Measurements from ENCODE around the gene TP63.

TP63 gene

DNA sequence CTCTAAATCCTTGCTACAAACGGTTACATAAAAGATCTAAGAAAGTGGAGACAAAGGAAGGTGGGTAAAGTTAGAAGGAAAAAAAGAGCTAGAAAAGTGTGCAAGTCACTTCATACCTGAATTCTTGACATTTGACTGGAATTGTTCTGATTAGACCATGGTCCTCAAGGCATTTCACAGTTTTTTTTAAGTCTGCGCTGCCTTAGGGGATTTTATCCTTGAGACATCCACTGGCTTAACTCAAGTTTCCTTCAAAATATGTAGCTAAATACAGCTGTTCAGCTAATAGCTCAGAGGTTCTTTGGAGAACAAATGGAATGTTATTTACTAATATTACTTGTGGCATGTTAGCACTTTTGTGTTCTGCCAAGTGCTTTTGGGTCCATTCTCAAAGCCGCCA lies 236.9 kb downstream of the TP63 start:
- DNase-seq (ENCODE audit: low read depth) = no peak

DNA sequence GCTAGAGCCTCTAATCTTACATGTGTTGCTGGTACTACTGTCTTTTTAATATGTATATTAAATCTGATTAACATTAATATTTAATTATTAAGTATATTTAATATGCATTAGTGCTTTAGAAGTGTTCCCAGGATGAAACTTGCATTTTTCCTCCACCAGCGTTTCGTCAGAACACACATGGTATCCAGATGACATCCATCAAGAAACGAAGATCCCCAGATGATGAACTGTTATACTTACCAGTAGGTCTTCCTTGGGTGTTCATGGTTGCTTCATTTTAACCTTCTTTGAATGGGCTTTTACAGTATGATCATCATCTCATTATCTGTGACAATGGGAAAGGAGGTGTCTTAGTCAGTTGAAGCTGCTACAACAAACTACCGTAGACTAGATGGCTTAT lies 238.0 kb downstream of the TP63 start:
- DNase-seq (ENCODE audit: low read depth) = no peak

DNA sequence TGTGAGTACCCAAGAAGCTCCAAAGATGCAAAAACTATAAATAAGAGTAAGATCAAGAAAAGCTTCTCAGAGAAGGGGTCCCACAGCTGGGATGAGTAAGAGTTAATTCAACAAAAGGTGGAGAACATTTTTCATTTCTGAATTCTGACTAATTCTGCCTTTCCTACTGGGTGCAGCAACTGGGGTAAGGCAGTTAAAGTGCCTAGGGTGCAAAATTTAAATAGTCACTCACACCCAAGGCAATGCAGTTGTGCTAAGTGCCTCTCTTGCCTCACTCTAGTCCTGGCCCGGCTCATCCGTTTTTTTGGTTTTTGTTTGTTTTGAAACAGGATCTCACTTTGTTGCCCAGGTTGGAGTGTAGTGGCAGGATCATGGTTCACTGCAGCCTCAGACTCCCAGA lies 240.2 kb downstream of the TP63 start:
- DNase-seq (ENCODE audit: low read depth) = no peak

DNA sequence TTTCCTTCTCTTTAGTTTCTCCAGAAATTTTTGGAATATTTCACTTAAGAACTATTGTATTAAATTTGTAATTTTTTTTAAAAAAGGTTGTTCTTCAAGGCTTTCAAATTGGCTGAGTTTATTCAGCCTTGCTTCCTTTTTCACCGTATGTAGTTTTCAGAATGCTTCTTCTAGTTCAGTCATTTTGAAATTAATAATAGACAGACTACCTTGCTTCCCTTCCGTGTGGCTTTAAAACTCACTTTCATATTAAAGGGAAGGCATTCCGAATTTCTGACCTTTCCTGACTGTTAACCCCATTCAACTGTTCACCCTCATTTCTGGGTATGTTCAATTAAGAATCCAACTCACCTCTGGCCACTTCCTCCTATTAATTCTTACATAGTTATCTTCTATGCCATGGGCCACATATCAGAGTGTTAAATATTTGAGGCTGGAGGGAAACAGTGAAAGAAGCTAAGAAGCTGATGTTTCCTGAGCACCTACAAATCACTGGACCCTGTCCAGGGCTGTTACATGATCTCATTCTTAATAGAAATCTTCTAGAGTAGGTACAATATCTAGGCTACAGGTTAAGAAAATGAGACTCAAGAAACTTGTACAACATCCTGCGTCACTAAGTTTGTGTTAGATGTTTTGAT lies 252.0 kb downstream of the TP63 start:
- no peak for DNase-seq (ENCODE audit: low read depth)

DNA sequence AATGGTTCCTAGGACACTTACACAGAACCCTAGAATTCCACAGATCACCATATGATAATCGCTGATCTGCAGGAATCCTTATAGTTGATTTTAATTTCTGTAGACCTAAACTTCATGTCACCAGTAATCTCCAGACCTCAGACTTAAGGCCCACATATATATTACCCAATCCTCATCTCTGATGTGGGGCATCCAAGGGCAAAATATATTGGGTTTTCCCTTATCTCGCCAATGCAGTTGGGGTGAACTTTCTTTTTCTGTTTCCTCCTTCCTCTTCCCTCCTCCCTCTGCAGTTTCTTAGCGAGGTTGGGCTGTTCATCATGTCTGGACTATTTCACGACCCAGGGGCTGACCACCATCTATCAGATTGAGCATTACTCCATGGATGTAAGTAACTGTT lies 259.3 kb downstream of the TP63 start:
- no peak for DNase-seq (ENCODE audit: low read depth)

DNA sequence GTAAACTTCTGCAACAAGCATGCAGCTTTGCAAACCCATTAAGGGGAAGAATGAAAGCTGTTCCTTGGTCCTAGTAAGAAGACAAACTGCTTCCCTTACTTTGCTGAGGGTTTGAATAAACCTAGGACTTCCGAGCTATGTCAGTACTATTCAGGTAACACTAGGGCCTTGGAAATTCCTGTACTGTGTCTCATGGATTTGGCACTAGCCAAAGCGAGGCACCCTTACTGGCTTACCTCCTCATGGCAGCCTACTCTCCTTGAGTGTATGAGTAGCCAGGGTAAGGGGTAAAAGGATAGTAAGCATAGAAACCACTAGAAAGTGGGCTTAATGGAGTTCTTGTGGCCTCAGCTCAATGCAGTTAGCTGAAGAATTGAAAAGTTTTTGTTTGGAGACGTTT lies 265.3 kb downstream of the TP63 start:
- DNase-seq (ENCODE audit: low read depth) = no peak

DNA sequence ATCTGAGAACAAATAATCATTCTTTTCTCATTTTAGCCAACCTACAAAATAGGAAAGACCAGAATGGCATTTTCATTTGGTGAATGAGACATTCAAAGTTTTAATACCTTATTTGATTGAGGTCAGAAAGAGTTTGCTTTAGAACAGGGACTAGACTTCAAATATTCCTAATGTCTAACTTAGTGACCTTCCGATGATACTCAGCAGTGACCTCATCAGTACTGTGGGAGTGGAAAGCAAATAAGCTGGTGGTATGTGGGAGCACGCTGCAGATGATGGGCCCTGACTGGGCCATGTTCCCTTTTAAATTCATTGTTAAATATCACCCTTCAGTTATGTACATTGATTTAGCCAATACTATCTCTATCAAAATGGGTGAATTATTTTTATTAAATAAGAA lies 266.2 kb downstream of the TP63 start:
- no peak for DNase-seq (ENCODE audit: low read depth)

DNA sequence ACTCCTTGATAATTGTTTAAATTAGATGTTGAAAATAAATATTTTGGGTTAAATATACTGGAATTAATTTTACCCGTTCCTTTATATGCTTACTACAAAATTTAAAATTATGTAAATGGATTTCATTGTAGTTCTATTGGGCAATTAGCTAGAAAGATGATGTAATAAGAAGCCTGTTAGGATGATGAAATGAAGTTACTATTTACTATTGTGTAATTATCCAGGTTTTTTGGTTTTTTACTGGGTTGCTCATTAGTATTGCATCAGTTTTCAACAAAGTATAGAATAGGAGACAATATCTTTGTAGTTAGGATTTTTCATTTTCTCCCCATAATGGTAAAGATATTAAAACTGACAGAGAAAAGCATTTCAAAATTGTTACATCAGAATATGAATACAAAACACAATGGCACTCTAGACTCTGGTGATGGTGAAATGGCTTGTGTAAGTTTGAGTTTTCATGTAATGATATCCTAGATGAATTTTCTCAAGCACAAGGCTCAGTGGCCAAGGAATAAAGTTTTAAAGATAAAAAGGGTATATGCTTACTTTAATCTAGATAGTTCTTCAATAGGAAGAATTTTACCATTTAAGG lies 267.5 kb downstream of the TP63 start:
- DNase-seq (ENCODE audit: low read depth) = peak; percentile 25

DNA sequence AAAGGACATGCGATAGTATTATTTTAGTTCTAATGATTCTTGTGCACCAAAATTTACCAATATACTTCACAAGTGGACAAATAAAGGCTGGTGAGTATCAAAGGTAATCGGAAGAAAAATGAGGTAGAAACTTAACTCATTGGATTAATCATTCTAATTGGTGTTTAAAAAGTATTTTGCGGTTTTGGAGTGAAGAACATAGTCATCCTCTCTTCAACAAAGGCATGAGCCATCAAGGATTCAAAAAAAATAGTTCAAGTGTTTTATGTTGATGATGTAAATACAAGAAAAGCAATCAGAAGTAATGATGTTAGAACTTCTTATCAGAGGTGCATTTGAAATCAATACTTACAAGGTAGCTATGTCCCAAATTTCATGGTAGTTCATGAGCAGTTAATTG lies 268.0 kb downstream of the TP63 start:
- no peak for DNase-seq (ENCODE audit: low read depth)

DNA sequence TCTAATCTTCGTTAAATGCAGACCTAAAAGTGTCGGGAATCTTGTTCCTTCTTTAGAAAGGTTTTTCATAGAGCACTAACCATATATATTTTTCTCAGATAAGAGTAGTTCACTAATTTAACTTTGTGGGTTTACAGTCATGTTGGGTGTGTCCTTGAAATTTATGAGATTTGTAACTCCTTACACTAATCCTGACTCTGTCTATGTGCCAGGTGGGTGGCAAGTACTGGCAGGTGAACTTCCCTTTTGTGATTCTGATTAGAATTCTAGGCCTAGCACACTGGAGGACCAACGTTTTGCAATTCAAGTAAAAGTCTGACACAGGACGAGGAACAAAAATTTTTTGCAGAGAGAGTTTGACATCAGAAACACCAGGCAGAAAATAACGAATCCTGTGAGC lies 269.4 kb downstream of the TP63 start:
- no peak for DNase-seq (ENCODE audit: low read depth)

DNA sequence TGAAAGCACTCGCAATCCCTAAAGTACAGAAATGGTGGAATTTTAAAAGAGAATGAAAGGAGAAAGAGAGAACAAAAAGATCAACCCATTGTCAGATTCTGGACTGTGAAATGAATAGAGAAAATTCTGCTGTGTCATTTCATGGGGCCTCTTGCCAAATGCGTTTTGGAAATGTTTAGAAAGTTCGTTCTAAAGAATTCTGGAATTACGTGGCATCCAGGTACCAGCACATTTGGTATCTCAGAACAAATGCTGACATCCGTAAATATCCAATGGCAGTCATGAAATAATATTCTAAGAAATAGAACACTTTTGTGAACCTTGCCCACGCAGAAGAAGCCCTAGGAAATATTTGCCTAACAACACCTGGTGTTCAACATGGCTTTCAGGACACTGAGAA lies 270.3 kb downstream of the TP63 start:
- no peak for DNase-seq (ENCODE audit: low read depth)

DNA sequence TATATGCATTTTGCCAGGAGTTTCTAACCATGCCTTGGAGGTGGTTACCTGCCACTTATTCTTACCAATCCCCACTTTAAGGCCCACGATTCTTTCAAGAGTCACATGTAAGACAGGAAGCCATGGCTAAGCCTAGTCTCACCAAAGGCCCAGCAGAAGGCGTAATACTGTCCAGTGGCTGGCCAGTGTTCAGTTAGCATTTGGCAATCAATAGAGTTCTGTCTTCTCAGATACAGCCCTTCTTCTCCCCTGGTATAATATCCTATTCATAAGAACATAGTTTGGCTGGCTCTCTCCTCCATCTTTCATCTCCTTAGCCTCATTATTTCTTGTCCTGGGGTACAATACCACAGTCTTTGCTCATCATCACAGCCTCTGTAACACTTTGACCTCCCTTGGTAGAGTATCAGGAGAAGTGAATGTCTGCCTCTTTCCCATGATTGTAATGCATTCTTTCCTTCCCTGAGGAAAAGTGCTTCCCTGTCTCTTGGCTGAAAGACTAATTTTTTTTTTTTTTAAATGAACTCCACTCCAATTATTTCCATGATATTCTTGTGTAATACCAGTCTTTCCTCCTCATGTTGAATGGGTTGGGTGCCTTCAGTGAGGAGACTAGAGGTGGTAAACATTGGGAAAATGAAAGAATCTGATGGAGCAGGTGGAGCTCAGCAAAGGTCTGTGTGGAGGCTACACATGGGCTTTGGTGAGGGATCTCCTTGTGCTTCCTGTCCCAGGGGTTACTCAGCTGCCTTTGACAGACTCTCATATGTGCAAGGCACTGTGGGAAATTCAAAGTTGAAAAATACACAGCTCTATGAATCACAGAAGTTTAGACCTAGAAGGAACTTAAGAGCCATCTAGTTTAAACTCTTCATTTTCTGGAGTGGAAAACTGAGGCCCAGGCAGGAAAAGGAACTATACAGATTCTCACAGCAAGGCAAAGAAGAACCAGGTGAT lies 271.3 kb downstream of the TP63 start:
- DNase-seq (ENCODE audit: low read depth) = no peak

DNA sequence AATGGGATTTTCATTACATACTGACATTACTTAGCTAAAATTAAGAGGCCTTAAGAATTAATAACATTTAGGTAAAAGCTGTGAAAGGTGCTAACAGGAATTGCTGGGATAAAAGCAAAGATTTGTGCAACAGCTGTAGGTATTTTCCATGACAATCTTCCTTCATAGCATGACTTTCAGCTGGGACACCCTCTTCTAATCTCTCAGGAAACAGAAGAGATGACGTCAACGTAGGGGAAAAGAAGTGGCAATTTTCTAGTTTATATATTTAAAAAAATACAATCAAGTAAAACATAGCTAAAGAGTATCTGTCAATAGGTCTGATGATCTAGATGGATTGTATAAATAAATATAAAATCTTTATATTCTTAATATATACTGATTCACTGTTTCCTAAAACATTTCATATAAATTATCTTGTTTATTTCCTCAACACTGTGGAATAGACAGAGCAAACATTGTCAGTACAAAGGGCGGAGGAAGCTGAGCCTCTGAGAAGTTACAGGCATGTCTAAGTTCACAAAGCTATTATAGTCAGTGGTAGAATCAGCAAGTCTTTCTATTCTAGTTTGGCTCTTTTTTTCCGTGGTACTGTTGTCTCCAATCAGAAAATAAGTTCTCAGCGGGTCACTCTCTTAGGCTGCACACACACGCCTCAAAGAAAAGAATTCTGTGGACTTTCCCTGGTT lies 272.5 kb downstream of the TP63 start:
- no peak for DNase-seq (ENCODE audit: low read depth)

DNA sequence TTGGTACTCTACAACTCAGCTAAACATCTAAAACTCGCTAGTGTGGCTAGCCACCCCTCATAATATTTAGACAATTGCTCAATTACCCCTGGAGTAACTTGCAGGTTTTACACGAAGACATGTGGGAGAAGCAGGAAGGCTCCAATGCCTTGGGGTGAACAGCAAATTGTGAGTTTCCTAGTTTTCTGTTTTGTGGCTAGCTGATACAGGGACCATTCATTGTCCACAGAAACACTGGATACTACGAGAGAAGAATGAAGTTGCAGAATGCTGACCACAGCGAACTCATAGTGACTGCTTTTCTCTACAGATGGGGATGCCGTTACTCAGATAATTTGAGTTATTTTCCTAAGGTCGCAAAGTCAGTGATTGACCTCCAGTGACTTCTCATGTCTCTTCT lies 276.6 kb downstream of the TP63 start:
- DNase-seq (ENCODE audit: low read depth) = no peak

DNA sequence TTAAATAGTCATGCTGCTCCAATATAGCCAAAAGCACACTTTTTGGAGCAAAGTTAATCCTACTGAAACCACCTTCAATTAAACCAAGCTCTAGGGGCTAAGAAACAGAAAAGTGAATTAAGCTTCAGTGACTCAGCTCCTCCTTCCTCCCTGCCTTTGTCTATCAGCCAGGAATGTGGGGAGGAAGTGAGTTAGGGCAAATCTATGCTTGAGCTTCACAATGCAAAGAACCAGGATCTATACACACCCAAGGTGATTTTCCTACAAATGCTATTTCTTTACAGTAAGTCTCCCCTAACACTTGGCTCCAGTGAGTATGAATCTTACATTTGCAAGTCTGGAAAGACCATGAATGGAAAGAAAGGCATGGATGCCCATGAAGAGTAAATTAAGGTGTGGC lies 277.5 kb downstream of the TP63 start:
- peak; percentile 77 for DNase-seq (ENCODE audit: low read depth)

DNA sequence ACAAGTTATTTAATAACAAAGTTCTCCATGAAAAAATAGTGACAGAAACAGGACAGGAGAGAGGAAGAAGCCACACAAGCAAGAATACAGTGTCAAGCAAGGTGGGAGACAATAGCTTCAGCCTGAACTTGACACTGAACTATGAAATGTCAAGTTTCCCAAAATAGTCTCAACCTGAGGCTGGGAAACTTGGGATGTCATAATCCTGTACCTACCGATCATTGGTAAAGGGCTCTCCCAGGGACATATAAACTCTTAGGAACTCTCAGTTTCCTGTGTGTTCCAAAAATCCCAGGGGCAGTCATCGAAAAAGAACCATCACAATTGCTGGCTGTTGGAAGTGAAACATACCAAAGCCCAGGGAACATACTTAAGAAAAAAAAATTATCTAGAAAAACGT lies 277.9 kb downstream of the TP63 start:
- no peak for DNase-seq (ENCODE audit: low read depth)

DNA sequence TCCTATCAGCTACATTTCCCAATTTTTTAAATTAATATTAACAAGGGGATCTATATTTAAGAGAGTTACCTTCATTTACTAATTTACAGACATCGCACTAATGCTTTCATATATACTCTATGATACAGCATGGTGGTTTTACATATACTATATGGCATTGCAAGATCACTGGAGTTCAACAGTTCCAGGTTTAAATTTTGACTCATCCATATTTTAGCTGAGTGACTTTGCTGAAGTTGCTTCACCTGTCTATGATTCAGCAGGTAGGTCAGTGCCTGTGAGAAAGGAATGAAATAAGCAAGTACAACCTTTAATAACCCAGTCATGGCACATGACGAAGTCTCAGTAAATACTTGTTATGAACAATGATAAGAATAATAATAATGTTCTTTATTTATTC lies 278.4 kb downstream of the TP63 start:
- DNase-seq (ENCODE audit: low read depth) = no peak

DNA sequence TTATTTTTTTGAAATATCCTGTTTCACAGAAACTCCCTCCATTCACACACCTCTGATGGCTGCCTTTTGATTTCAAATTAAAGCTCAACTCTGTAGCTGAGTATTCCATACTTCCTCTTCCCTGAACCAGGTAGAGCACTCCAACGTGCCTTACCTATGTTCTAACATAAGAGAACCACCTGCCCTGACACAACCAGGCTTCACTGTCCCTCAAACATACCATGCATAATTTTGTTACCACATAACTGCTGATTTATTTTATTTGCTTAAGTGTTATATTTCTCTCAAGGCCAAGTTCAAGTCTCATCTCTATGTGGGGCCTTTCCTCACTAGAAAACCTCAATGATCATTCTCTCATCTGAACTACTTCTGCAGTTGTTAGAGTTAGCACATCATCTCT lies 279.8 kb downstream of the TP63 start:
- peak; percentile 27 for DNase-seq (ENCODE audit: low read depth)

DNA sequence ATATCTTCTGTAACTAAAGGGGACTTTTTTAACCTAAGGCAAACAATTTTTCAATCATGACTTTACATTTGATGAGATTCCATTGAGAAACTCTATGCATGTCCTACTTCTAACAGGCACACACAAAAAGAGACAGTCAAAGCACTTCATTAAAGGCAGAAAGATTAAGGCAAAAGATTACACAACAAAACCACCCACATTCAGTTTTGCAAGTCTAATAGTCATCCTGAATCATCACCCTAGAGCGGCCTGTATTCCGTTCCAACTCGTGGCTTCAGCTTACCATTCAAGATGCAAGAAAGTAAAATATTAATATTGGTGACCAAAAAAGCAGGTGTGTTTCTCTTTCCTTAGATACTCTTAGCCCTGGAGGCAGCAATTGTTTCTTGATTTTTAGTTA lies 283.6 kb downstream of the TP63 start:
- peak; percentile 97 for DNase-seq (ENCODE audit: low read depth)

DNA sequence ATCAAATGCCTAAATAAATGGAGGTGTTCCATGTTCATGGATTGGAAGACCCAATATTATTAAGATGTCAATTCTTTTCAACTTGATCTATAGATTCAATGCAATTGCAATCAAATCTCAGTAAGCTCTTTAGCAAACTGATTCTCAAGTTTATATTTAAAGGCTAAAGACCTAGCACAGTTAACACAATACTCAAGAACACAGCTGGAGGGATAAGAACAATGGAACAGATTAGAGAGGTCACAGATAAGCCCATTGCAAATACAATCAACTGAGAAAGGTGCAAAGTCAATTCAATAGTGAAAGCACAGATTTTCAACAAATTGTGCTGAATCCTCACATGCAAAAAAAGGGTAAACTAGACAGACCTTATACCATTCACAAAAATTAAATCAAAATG lies 290.6 kb downstream of the TP63 start:
- DNase-seq (ENCODE audit: low read depth) = no peak

DNA sequence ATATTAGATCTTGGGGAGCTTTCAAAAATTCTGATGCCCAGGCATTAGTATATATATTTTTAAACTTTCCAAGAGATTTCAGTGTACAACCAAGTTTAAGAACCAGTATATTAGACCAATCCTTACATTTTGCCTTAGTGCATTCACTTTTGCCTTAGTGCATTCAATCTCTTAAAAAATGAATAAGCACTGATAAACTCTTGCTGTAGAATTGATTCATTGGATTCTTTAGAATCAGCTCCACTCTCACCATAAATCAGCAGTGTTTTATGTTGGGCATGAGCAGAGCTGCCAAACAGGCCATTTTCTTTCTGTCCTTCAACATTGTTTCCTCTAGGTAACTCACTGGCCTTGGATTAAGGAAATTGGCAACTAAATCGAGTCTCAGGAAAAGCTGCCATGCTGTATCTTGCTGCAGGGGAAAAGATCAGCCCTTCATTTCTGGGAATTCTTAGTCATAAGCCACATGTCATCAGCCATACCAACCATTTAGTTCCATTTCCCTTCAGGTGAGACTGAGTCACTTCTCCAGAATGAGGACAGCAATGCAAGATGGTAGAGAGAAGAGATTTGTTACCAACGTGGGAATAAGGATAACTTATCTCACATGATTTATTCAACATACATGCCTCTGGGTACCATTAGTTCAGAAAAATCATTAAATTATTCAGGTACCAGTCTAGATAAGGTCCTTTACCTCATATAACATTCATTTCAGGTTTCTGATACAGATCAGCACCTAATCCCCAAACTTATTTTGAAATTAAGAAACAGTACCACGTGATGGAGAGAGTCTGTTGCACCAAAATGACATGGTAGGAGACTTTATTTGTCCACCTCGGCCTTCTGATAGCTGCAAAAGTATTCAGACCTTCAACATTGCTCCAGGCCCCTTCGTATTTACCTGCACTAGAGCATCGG lies 297.0 kb downstream of the TP63 start:
- DNase-seq (ENCODE audit: low read depth) = no peak
